GM21737 (cell line): ENCODE results near the gene QTRT2.

Experiments
- ATAC-seq: cut with Tn5 transposase; IDR thresholded peaks from one replicate; pipeline ENCODE4 v1.9.1; 2021; ENCODE audit warnings: mild to moderate bottlenecking, moderate library complexity; ENCODE audit not compliant: unreplicated experiment

QTRT2 gene

DNA sequence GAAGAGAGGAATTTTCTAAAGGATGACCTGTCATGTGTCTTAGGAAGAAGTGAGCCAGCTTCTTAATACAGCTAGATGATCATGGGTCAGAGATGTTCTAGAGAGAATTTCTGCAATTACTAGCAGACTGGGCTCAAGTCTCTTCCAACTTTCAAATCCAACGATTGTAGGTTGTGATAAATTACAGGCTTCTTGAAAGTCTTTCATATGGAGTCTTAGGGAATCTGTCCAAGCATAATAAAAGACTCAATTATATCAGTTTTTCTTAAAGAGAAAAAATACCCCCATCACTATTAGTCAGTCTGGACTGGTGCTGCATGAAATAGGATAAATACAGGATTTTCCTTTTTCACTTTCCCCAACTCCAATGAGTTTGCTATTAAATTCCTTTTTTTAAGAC, 63.2 kb downstream of the QTRT2 start:
- no peak for ATAC-seq

DNA sequence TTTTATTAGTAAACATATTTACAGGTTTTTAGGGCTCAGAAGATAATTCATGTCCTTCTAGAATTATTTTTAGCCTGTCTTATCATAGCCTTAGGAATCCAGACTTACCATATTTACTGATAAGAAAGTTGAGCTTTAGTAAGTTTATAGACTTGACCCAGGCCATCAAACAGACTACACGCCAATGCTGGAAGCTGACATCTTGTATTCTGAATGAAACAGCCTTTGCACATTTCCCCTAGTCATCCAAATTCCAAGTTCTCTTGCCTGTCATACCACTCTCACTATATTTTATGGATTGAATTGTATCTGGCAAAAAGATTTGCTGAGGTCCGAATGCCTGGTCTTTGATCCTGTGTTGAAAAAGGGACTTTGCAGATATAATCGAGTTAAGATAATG, 63.7 kb downstream of the QTRT2 start:
- no peak for ATAC-seq

DNA sequence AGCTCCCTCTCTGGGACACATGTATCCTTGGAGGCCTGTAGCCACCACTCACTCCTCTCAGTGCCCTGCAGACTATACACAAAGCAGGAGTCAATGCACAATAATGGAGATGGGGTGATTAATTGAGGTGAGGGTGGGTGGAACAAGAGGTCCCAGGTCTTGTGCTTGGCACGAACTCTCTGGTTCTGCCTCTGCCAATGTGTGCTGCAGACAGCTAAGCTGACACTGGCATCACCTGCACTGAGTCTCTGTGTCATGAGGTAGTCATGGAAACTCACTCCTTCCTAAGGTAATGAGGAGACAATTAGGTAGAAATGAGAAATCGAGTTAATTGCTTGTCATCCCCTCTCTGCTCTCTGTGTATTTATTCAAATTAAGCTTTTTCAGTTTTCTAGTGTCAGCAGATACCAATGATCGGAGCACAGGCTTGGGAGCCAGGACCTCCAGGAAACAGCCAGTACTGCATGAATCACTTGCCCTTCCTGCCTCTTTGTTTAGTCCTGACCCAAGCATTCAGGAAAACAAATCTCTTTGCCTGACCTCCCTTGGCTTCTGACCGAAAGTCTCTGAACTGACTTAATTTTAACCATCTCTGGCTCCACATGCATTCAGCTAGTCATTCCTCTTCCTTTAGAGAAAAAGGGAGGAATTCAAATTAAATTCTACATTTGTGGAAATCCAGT, 65.6 kb downstream of the QTRT2 start:
- no peak for ATAC-seq

DNA sequence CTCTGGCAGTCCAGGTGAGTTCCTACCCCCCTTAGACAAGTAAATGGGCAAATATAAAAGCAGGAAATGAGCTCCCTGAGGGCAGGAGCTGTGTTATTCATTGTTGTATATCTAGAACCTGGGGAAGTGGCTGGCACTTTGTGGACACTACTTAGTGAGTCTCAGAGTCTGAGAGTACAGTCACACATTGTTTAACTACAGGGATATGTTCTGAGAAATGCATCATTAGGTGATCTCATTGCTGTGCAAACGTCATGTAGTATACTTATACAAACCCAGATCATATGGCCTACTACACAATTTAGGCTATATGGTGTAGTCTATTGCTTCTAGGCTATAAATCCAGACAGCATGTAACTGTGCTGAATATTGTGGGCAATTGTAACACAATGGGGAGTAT, 69.9 kb downstream of the QTRT2 start:
- no peak for ATAC-seq

DNA sequence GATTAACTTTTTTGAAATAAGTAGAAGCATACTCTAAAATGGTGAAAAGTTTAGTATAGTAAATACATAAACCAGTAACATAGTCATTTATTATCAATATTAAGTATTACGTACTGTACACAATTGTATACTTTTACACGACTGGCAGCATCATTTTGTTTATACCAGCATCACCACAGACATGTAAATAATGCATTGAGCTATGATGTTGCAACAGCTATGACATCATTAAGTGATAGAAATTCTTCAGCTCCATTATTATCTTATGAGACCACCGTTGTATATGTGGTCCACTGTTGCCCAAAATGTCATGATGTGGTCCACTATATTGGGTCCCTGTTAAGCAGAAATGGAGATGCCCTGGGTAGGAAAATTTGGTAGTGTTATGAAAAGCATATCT, 71.0 kb downstream of the QTRT2 start:
- no peak for ATAC-seq

DNA sequence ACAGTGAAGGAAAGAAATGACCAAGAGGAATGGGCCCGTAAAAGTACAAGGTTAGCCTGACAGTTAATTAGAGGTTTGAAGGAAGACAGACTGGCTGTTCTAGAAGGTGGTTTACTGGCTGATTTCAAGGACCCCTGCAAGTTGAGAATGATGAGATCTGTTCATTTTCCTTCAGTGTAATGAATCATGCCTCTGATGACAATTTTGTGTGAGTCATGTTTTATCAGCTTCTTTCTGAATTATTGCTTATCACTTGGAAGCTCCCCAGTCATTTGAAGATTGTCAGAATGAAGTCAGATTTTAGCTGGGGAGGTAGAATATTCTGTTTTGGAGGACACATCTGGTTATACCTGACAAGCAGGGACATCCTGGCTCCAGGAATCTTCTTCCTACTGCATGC, 71.7 kb downstream of the QTRT2 start:
- ATAC-seq, result no peak

DNA sequence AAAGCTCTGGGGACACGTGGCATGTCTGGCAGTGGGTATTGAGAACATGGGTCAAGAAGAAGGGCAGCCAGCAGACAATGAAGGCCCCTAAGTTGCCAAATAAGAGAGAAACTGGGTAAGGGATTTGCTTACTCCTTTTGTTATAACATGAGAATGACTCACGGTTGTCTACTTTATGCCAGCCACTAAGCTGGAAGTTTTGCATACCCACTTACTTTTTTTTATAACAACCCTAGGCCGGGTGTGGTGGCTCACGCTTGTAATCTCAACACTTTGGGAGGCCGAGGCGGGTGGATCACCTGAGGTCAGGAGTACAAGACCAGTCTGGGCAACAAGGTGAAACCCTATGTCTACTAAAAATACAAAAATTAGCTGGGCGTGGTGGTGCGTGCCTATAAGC, 72.3 kb downstream of the QTRT2 start:
- ATAC-seq, result no peak

DNA sequence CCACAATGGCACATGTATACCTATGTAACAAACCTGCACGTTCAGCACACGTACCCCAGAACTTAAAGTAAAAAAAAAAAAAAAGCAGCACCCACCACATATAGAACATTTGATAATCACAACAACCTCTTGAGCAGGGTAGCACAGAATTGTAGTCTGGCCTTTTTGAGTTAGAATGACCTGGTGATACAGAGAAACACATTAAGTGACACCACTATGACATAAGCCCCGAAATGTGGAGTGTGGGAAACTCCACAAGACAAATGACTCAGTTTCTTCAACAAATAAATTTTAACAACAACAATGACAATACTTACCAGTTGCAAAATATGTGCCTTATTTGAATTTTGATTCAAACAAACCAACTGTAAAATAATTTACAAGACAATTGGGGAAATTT, 76.0 kb downstream of the QTRT2 start:
- ATAC-seq, result no peak

DNA sequence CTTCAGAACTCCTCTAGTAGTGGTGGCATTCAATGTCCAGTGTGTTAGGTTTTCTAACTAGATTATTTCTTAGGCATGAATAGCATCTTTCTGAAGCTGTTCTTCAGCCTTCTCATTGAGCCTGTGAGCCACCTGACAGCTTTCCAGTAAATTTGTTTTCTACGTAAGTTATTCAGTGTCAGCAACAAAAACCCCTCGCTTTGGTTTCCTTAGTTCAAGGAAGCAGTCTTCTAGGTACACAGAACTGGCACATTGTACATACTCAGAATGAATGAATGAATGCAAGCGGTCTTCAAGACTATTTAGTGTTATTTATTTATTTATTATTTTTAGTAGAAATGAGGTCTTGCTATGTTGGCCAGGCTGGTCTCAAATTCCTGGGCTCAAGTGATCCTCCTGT, 77.4 kb downstream of the QTRT2 start:
- ATAC-seq, result no peak
